H1 (cell line): ENCODE data around the gene SCAND1. TPM values are rescaled to one million over a fixed set of nuclear protein-coding genes. Genes with fewer than 3 reads are reported as not detected.

ENCODE experiments used
- CTCF ChIA-PET: fragments of 300-600 bp; sonication (Branson Sonifier 250); formaldehyde crosslinking; loops from one replicate; lab custom pipeline; 2021; ENCODE audit not compliant: partially characterized antibody; lab: Charles Lee
- POLR2A ChIA-PET: fragments of 300-600 bp; sonication (Branson Sonifier 250); formaldehyde crosslinking; loops from one replicate; lab custom pipeline; 2021; ENCODE audit warnings: inconsistent platforms; ENCODE audit not compliant: partially characterized antibody; lab: Charles Lee
- DNase-seq, 2 experiments: peaks; one replicate each; pipeline versions ENCODE4 v3.0.0 to v3.0.0-alpha.2; 2010 to 2022; ENCODE audit warnings: low spot score in 2 of 2, low read depth in 1 of 2, mixed read lengths in 1 of 2
- FAIRE-seq: peaks from 2 replicates; lab custom pipeline; 2011; peaks lifted over from hg19 to GRCh38; lab: Jason Lieb, UNC
- H2AFZ ChIP-seq: 2 replicates; pipeline ENCODE4 v1.8.1; 2012; ENCODE audit warnings: low read length, inconsistent platforms
- H2AK5ac ChIP-seq: 2 replicates; pipeline ENCODE4 v1.6.1; 2013; ENCODE audit warnings: low read depth, low read length
- H2BK120ac ChIP-seq: replicated peaks from 2 replicates; pipeline ENCODE3; 2013; ENCODE audit warnings: low read depth, low read length, inconsistent platforms
- H2BK12ac ChIP-seq: 2 replicates; pipeline ENCODE4 v1.6.1; 2013; ENCODE audit warnings: low read depth, low read length
- H2BK15ac ChIP-seq: 2 replicates; pipeline ENCODE4 v1.6.1; 2013; ENCODE audit warnings: low read length
- H2BK20ac ChIP-seq: 2 replicates; pipeline ENCODE4 v1.6.1; 2013; ENCODE audit warnings: low read length
- H2BK5ac ChIP-seq: 2 replicates; pipeline ENCODE4 v1.6.1; 2013; ENCODE audit warnings: low read depth, low read length
- H3K14ac ChIP-seq: 2 replicates; pipeline ENCODE4 v1.6.1; 2013; ENCODE audit warnings: inconsistent platforms; ENCODE audit not compliant: insufficient read length
- H3K18ac ChIP-seq: 2 replicates; pipeline ENCODE4 v1.6.1; 2013; ENCODE audit warnings: low read length; ENCODE audit errors: extremely low read depth
- H3K23ac ChIP-seq: 2 replicates; pipeline ENCODE4 v1.6.1; 2013; ENCODE audit warnings: inconsistent platforms; ENCODE audit not compliant: insufficient read length
- H3K23me2 ChIP-seq: 2 replicates; pipeline ENCODE4 v1.6.1; 2013; ENCODE audit warnings: low read depth, low read length
- H3K27ac ChIP-seq: 2 replicates; pipeline ENCODE4 v1.6.1; 2011; ENCODE audit warnings: low read depth, low read length, inconsistent platforms
- H3K27me3 ChIP-seq, 4 experiments: replicated peaks in 1 of 4; 1 replicate in 1 of 4; 2 replicates in 3 of 4; pipeline versions ENCODE4 v1.6.1 to v1.8.1; 2011 to 2013; ENCODE audit warnings: low read length in 3 of 4, mild to moderate bottlenecking in 3 of 4, inconsistent platforms in 2 of 4, mixed read lengths in 2 of 4, moderate library complexity in 1 of 4; ENCODE audit not compliant: control insufficient read depth in 3 of 4, insufficient read depth in 3 of 4; ENCODE audit errors: extremely low read depth in 1 of 4
- H3K36me3 ChIP-seq, 4 experiments: 2 replicates each; pipeline versions ENCODE4 v1.6.1 to v1.8.1; 2011 to 2013; ENCODE audit warnings: mild to moderate bottlenecking in 4 of 4, low read length in 3 of 4, moderate library complexity in 2 of 4, control low read depth in 1 of 4, inconsistent platforms in 1 of 4; ENCODE audit not compliant: insufficient read depth in 4 of 4, control insufficient read depth in 2 of 4
- H3K4ac ChIP-seq: replicated peaks from 2 replicates; pipeline ENCODE3; 2013; ENCODE audit warnings: low read length, low read depth, mixed read lengths, inconsistent platforms; ENCODE audit not compliant: insufficient read length
- H3K4me1 ChIP-seq, 4 experiments: replicated peaks in 1 of 4; 1 replicate in 1 of 4; 2 replicates in 3 of 4; pipeline versions ENCODE4 v1.6.1 to v1.8.1; 2011 to 2013; ENCODE audit warnings: low read length in 3 of 4, inconsistent platforms in 2 of 4, mixed read lengths in 1 of 4; ENCODE audit not compliant: insufficient read depth in 4 of 4, control insufficient read depth in 3 of 4
- H3K4me2 ChIP-seq, 2 experiments: 2 replicates each; pipeline versions ENCODE4 v1.6.1 to v1.8.1; 2011 to 2013; ENCODE audit warnings: low read depth in 2 of 2, low read length in 2 of 2, control low read depth in 1 of 2, inconsistent platforms in 1 of 2, mild to moderate bottlenecking in 1 of 2; ENCODE audit not compliant: insufficient read depth in 1 of 2
- H3K4me3 ChIP-seq, 4 experiments: fragments of 200-600, 300-600 bp in 1 of 4; sonication (generic), shearing (Covaris generic), sonication (Bioruptor Twin) in 1 of 4; 2 replicates each; pipeline versions ENCODE4 v1.5.1 to v1.8.1; 2011 to 2016; ENCODE audit warnings: low read length in 4 of 4, low read depth in 3 of 4, control low read depth in 2 of 4, inconsistent platforms in 2 of 4, mild to moderate bottlenecking in 2 of 4, mixed read lengths in 1 of 4, moderate library complexity in 1 of 4; ENCODE audit not compliant: insufficient read depth in 2 of 4; ENCODE audit errors: extremely low read depth in 1 of 4
- H3K56ac ChIP-seq: replicated peaks from 2 replicates; pipeline ENCODE3; 2013; ENCODE audit warnings: low read depth, mild to moderate bottlenecking, mixed read lengths, low read length, inconsistent platforms; ENCODE audit not compliant: insufficient read length
- H3K79me1 ChIP-seq: 2 replicates; pipeline ENCODE4 v1.6.1; 2013; ENCODE audit warnings: low read depth, low read length, control low read depth
- H3K79me2 ChIP-seq, 2 experiments: 2 replicates each; pipeline versions ENCODE4 v1.6.1 to v1.8.1; 2012 to 2013; ENCODE audit warnings: low read length in 2 of 2, mild to moderate bottlenecking in 2 of 2, inconsistent platforms in 1 of 2; ENCODE audit not compliant: insufficient read depth in 2 of 2, control insufficient read depth in 1 of 2
- H3K9ac ChIP-seq, 4 experiments: replicated peaks in 1 of 4; 1 replicate in 1 of 4; 2 replicates in 3 of 4; pipeline versions ENCODE4 v1.6.1 to v1.8.1; 2011 to 2013; ENCODE audit warnings: low read depth in 3 of 4, low read length in 3 of 4, control low read depth in 2 of 4, mild to moderate bottlenecking in 2 of 4, moderate library complexity in 2 of 4, inconsistent platforms in 1 of 4; ENCODE audit errors: extremely low read depth in 1 of 4
- H3K9me3 ChIP-seq, 2 experiments: 2 replicates each; pipeline versions ENCODE4 v1.6.1 to v1.8.1; 2012 to 2013; ENCODE audit warnings: mild to moderate bottlenecking in 2 of 2, moderate library complexity in 2 of 2, control low read depth in 1 of 2, inconsistent platforms in 1 of 2, low read depth in 1 of 2, low read length in 1 of 2, mixed read lengths in 1 of 2; ENCODE audit not compliant: insufficient read depth in 2 of 2
- H4K20me1 ChIP-seq, 2 experiments: replicated peaks in 1 of 2; 2 replicates each; pipeline versions ENCODE3 to v1.8.1; 2011 to 2013; ENCODE audit warnings: inconsistent platforms in 2 of 2, low read length in 2 of 2, mild to moderate bottlenecking in 1 of 2; ENCODE audit not compliant: insufficient read depth in 2 of 2, control insufficient read depth in 1 of 2
- H4K5ac ChIP-seq: 2 replicates; pipeline ENCODE4 v1.6.1; 2013; ENCODE audit warnings: low read length, low read depth, mixed read lengths, inconsistent platforms; ENCODE audit not compliant: insufficient read length
- H4K8ac ChIP-seq: 2 replicates; pipeline ENCODE4 v1.8.0; 2013; ENCODE audit warnings: mild to moderate bottlenecking, moderate library complexity, low read length, inconsistent platforms; ENCODE audit not compliant: insufficient read depth; ENCODE audit errors: extremely low read depth
- H4K91ac ChIP-seq: replicated peaks from 2 replicates; pipeline ENCODE3; 2013; ENCODE audit warnings: low read length, mixed read lengths, inconsistent platforms; ENCODE audit not compliant: insufficient read length
- ATF2 ChIP-seq: IDR thresholded peaks from 2 replicates; pipeline ENCODE4 v1.6.1; 2012; ENCODE audit warnings: low read length, inconsistent platforms
- BRCA1 ChIP-seq: IDR thresholded peaks from 2 replicates; pipeline ENCODE4 v1.6.1; 2012; ENCODE audit warnings: low read depth, low read length, improper control_type of control experiment
- CBX5 ChIP-seq: fragments of 300-800, 300-1000 bp; sonication (generic); IDR thresholded peaks from 2 replicates; pipeline ENCODE4 v1.7.1; 2016; ENCODE audit warnings: antibody characterized with exemption, low read length, low read depth
- CREB1 ChIP-seq: IDR thresholded peaks from 2 replicates; pipeline ENCODE4 v1.6.1; 2012; ENCODE audit warnings: inconsistent platforms
- E2F6 ChIP-seq: IDR thresholded peaks from 2 replicates; pipeline ENCODE4 v1.6.1; 2012; ENCODE audit warnings: inconsistent platforms
- NRF1 ChIP-seq: IDR thresholded peaks from 2 replicates; pipeline ENCODE4 v1.6.1; 2011; ENCODE audit warnings: mild to moderate bottlenecking, low read depth, low read length, improper control_type of control experiment
- RFX5 ChIP-seq: IDR thresholded peaks from 2 replicates; pipeline ENCODE4 v1.6.1; 2011; ENCODE audit warnings: low read depth, low read length, improper control_type of control experiment, borderline replicate concordance
- WGBS, 2 experiments: shearing (Covaris generic) in 1 of 2; methylation state at CpG; one replicate each; pipeline versions ENCODE4 v1.1.6 to v1.1.7; 2013 to 2015; ENCODE audit warnings: low lambda C conversion rate in 2 of 2, mixed read lengths in 2 of 2, inconsistent platforms in 1 of 2, low coverage in 1 of 2, missing lambda C conversion rate in 1 of 2; ENCODE audit not compliant: insufficient replicate concordance in 2 of 2, insufficient coverage in 1 of 2, insufficient read length in 1 of 2; ENCODE audit errors: extremely low coverage in 1 of 2, missing lambda C conversion rate in 1 of 2; 5-methylcytosine and 5-hydroxymethylcytosine counted together
- polyA plus RNA-seq, 7 experiments: library from polyadenylated mRNA; depleted of rRNA in 3 of 7; stranded (reverse) in 5 of 7; unstranded in 2 of 7; fragments of >200 nt in 5 of 7; fragments of 200-250 nt in 2 of 7; gene quantifications; 1 replicate in 5 of 7; 2 replicates in 1 of 7; 4 replicates in 1 of 7; pipeline versions ENCODE4 v1.2.1 to v1.2.3, GENCODE V29; 2011 to 2013; ENCODE audit warnings: missing spikeins in 2 of 7, mixed read lengths in 2 of 7
- total RNA-seq: library from RNA; stranded (reverse); fragmentation: NEBNext Ultra II Directional; extraction: Animal tissue kit (Norgen Biotek cat#: 25700); gene quantifications from 2 replicates; pipeline ENCODE4 v1.2.1, GENCODE V29; 2021

Gene SCAND1
- total and polyA plus RNA-seq, 2 of the 8 experiments (the other 6 are each of a cell fraction or from before 2014, with no cell fraction given): 73.1 to 83.7 TPM

DNA sequence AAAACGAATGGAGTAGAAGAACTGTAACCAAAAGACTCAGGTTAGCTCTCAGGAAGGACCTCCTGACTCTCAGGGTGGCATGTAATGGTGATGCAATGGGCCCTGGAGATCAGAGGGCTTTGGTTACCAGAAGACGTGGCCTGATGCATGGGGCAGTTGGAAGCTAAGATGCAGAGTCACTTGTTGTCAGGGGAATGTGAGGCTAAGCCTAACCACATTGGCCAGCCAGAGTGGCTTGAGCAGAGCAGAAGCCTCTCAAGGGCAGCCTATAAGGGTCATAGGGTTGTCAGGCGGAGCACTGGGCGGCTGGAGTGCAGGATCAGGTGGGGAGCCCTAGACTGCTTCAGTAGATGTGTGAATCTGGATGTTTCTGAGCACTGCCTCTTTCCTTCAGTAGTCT lies 20.0 kb upstream of the SCAND1 start:
- H3K27me3 ChIP-seq: no peaks in the 10 kb centered on the region; a peak in 1 of 7 replicates
- H3K23me2 ChIP-seq: no peaks in the 10 kb centered on the region
- H2AFZ ChIP-seq: no peak overlapping the region
- no peak overlapping the region for H3K4me3 ChIP-seq
- peaks cover 0 to 3% of the 10 kb centered on the region in 2 experiments; a peak in 1 of 4 replicates for H3K9me3 ChIP-seq
- no peak overlapping the region for H3K4me2 ChIP-seq
- H3K23ac ChIP-seq: no peak overlapping the region
- H3K9ac ChIP-seq: no peak overlapping the region
- H3K4ac ChIP-seq: no peak overlapping the region
- no peak for FAIRE-seq
- ChIA-PET POLR2A (interaction anchor here (1.0 kb wide), 1 partner anchor 20 kb away, joined by 3 read pairs; the partner anchor contains the start of gene SCAND1), CTCF (interaction anchor here (0.7 to 1.4 kb wide), 6 partner anchors 10 to 164 kb away, joined by 3 to 5 read pairs (median 3); partner anchors contain the start of gene SCAND1)
- no peak overlapping the region for H2BK15ac ChIP-seq
- no peak overlapping the region for H3K14ac ChIP-seq
- no peak for TF ChIP-seq E2F6
- TF ChIP-seq CBX5: no peak
- TF ChIP-seq NRF1: no peak
- TF ChIP-seq BRCA1: no peak
- peak; percentile 71 for TF ChIP-seq RFX5
- no peak for TF ChIP-seq CREB1
- TF ChIP-seq ATF2: no peak
- H2BK12ac ChIP-seq: no peak overlapping the region
- no peak overlapping the region for H4K5ac ChIP-seq
- no peaks in the 10 kb centered on the region for H4K20me1 ChIP-seq
- no peaks in the 10 kb centered on the region for H3K79me2 ChIP-seq
- H3K36me3 ChIP-seq: no peaks in the 10 kb centered on the region
- H3K4me1 ChIP-seq: no peaks in the 10 kb centered on the region
- no peak overlapping the region for H2BK20ac ChIP-seq
- H4K91ac ChIP-seq: no peak overlapping the region
- no peak overlapping the region for H2BK120ac ChIP-seq
- no peak overlapping the region for H3K27ac ChIP-seq
- H2AK5ac ChIP-seq: no peak overlapping the region
- no peak overlapping the region for H4K8ac ChIP-seq
- DNase-seq: no peak
- WGBS, 2 experiments: 91% methylated on average over 4 of the region's 4 CpGs; no CpG with 5 or more reads in 1 of the 2 experiments
- no peaks in the 10 kb centered on the region; the same call in 1 of the 2 replicates for H3K79me1 ChIP-seq
- H2BK5ac ChIP-seq: no peak overlapping the region
- no peak overlapping the region for H3K18ac ChIP-seq
- no peak overlapping the region for H3K56ac ChIP-seq
